ENCODE data around the gene CFDP1. TPM values are rescaled to one million over a fixed set of nuclear protein-coding genes. Genes with fewer than 3 reads are reported as not detected.

The CFDP1 gene
- total and polyA plus RNA-seq, 2 of the 13 experiments (the other 11 are each of a cell fraction or from before 2014, with no cell fraction given): 78.6 to 153 TPM

GRCh38 chr16:75265911-75266701 lies 167.2 kb downstream of the CFDP1 start (continued):
- TF ChIP-seq, protein P1, sequence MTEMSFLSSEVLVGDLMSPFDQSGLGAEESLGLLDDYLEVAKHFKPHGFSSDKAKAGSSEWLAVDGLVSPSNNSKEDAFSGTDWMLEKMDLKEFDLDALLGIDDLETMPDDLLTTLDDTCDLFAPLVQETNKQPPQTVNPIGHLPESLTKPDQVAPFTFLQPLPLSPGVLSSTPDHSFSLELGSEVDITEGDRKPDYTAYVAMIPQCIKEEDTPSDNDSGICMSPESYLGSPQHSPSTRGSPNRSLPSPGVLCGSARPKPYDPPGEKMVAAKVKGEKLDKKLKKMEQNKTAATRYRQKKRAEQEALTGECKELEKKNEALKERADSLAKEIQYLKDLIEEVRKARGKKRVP (CRISPR knock-in tag; IDR thresholded peaks at IDR 0.05): no peak
- TF ChIP-seq, protein P2, sequence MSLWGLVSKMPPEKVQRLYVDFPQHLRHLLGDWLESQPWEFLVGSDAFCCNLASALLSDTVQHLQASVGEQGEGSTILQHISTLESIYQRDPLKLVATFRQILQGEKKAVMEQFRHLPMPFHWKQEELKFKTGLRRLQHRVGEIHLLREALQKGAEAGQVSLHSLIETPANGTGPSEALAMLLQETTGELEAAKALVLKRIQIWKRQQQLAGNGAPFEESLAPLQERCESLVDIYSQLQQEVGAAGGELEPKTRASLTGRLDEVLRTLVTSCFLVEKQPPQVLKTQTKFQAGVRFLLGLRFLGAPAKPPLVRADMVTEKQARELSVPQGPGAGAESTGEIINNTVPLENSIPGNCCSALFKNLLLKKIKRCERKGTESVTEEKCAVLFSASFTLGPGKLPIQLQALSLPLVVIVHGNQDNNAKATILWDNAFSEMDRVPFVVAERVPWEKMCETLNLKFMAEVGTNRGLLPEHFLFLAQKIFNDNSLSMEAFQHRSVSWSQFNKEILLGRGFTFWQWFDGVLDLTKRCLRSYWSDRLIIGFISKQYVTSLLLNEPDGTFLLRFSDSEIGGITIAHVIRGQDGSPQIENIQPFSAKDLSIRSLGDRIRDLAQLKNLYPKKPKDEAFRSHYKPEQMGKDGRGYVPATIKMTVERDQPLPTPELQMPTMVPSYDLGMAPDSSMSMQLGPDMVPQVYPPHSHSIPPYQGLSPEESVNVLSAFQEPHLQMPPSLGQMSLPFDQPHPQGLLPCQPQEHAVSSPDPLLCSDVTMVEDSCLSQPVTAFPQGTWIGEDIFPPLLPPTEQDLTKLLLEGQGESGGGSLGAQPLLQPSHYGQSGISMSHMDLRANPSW (CRISPR knock-in tag; IDR thresholded peaks at IDR 0.05; ENCODE audit: borderline replicate concordance): no peak
- peak; percentile 63; the same call in 1 of the 2 replicates for TF ChIP-seq ETS1 (CRISPR knock-in tag; IDR thresholded peaks at IDR 0.05)
- TF ChIP-seq, protein P3, sequence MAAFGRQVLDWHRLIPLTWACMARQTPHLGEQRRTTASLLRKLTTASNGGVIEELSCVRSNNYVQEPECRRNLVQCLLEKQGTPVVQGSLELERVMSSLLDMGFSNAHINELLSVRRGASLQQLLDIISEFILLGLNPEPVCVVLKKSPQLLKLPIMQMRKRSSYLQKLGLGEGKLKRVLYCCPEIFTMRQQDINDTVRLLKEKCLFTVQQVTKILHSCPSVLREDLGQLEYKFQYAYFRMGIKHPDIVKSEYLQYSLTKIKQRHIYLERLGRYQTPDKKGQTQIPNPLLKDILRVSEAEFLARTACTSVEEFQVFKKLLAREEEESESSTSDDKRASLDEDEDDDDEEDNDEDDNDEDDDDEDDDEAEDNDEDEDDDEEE (CRISPR knock-in tag; IDR thresholded peaks at IDR 0.05): peak; percentile 72
- no peak for TF ChIP-seq PLRG1 (conservative IDR thresholded peaks at IDR 0.05)
- peak; percentile 74 for TF ChIP-seq ASH2L (IDR thresholded peaks at IDR 0.05; ENCODE audit: insufficient read length, low read depth, low read length)
- TF ChIP-seq MYNN (CRISPR knock-in tag; IDR thresholded peaks at IDR 0.05; ENCODE audit: low read depth): 0 out of 2 replicates have a peak, but pooled peaks have one; percentile 51
- TF ChIP-seq ZSCAN31 (CRISPR knock-in tag; IDR thresholded peaks at IDR 0.05; ENCODE audit: low read depth): peak; percentile 68; the same call in 1 of the 2 replicates
- peak; percentile 52; the same call in 1 of the 2 replicates for TF ChIP-seq TFDP1 (CRISPR knock-in tag; IDR thresholded peaks at IDR 0.05; ENCODE audit: borderline replicate concordance)
- no peak for TF ChIP-seq ATAD3A (CRISPR knock-in tag; IDR thresholded peaks at IDR 0.05)
- no peak for TF ChIP-seq CREB1 (IDR thresholded peaks at IDR 0.05)
- TF ChIP-seq CREB1 (CRISPR knock-in tag; IDR thresholded peaks at IDR 0.05): no peak
- TF ChIP-seq ZNF598 (CRISPR knock-in tag; IDR thresholded peaks at IDR 0.05; ENCODE audit: borderline replicate concordance): no peak; the same call in 1 of the 2 replicates
- TF ChIP-seq ZNF34 (CRISPR knock-in tag; IDR thresholded peaks at IDR 0.05; ENCODE audit: borderline replicate concordance): peak; percentile 94

Data from HepG2 (cell line).